DND-41 (cell line): ENCODE measurements around the gene LHFPL2.

Source experiments
- CTCF ChIP-seq: IDR thresholded peaks from 2 replicates; pipeline ENCODE4 v1.5.1; 2012; ENCODE audit warnings: borderline replicate concordance, low read length, moderate library complexity, mild to moderate bottlenecking; ENCODE audit not compliant: poor library complexity, severe bottlenecking; ENCODE audit errors: extremely low read depth
- EZH2 ChIP-seq: IDR thresholded peaks from 3 replicates; pipeline ENCODE4 v1.6.1; 2012; ENCODE audit warnings: borderline replicate concordance, low read depth, mild to moderate bottlenecking, moderate library complexity, low read length, inconsistent platforms; ENCODE audit not compliant: severe bottlenecking

- TF ChIP-seq CTCF: no peak
- TF ChIP-seq EZH2: no peak
Observed at GRCh38 chr5:78614816-78615215, 33.8 kb downstream of the LHFPL2 start.
